NT2/D1 (cell line): ENCODE results near the gene CDCA7L.

Source experiments
- SUZ12 ChIP-seq: IDR thresholded peaks from 2 replicates; pipeline ENCODE4 v1.6.1; 2011; ENCODE audit not compliant: insufficient read length, insufficient read depth; ENCODE audit errors: extremely low read depth
- YY1 ChIP-seq: IDR thresholded peaks from 2 replicates; pipeline ENCODE4 v1.6.1; 2011; ENCODE audit not compliant: insufficient read length, insufficient read depth

- no peak for TF ChIP-seq YY1
- no peak for TF ChIP-seq SUZ12
Observed at GRCh38 chr7:21984042-21984441, 38.3 kb upstream of the CDCA7L start.
